HepG2 (cell line): ENCODE results near the gene INO80B. TPM values are rescaled to one million over a fixed set of nuclear protein-coding genes. Genes with fewer than 3 reads are reported as not detected.

ENCODE experiments used
- ATAC-seq: fragments of 200-7000 bp; cut with Tn5 transposase; 3 replicates; pipeline ENCODE4 v1.9.1; 2020; ENCODE audit warnings: mild to moderate bottlenecking, moderate library complexity
- BruUV-seq: library from RNA; stranded (reverse); fragments of 400-500 nt; replicated peaks from 2 replicates; lab custom pipeline; 2021; lab: Mats Ljungman, UMichigan
- CTCF ChIA-PET: fragments of 300-600 bp; formaldehyde crosslinking; extraction: SDS; loops from one replicate; lab custom pipeline; 2021; ENCODE audit warnings: low total read pairs, inconsistent platforms, low intra/inter-chr PET ratio; lab: Yijun Ruan, JAX
- POLR2A ChIA-PET: fragments of 350-600 bp; sonication (Branson Sonifier 250); formaldehyde crosslinking; loops from one replicate; lab custom pipeline; 2020; ENCODE audit warnings: antibody characterized with exemption, inconsistent platforms; lab: Yijun Ruan, JAX
- DNase-seq: peaks from one replicate; pipeline ENCODE4 v3.0.0-alpha.2; 2015; ENCODE audit warnings: low spot score
- FAIRE-seq: peaks from 3 replicates; lab custom pipeline; 2011; peaks lifted over from hg19 to GRCh38; lab: Jason Lieb, UNC
- H2AFZ ChIP-seq: one replicate; pipeline ENCODE4 v1.6.1; 2011; ENCODE audit warnings: low read length, inconsistent platforms
- H3K27ac ChIP-seq: fragments of 300-600 bp; 3 replicates; pipeline ENCODE4 v1.8.0; 2011; ENCODE audit warnings: mixed run types, mild to moderate bottlenecking, mixed read lengths, low read length, inconsistent platforms; ENCODE audit not compliant: insufficient read depth; ENCODE audit errors: extremely low read length
- H3K27me3 ChIP-seq, 2 experiments: fragments of 200-600 bp in 1 of 2; 2 replicates in 1 of 2; 3 replicates in 1 of 2; pipeline versions ENCODE4 v1.6.0 to v1.8.0; 2011; ENCODE audit warnings: low read length in 2 of 2, mild to moderate bottlenecking in 2 of 2, moderate library complexity in 2 of 2, inconsistent platforms in 1 of 2; ENCODE audit not compliant: insufficient read depth in 2 of 2, control insufficient read depth in 1 of 2
- H3K36me3 ChIP-seq, 2 experiments: fragments of 200-600 bp in 1 of 2; replicated peaks in 1 of 2; 2 replicates in 1 of 2; 3 replicates in 1 of 2; pipeline versions ENCODE4 v1.5.1 to v1.8.0; 2011; ENCODE audit warnings: low read length in 2 of 2, inconsistent platforms in 1 of 2; ENCODE audit not compliant: insufficient read depth in 2 of 2, control insufficient read depth in 1 of 2
- H3K4me1 ChIP-seq: 2 replicates; pipeline ENCODE4 v1.5.1; 2012; ENCODE audit warnings: low read length, inconsistent platforms; ENCODE audit not compliant: insufficient read depth
- H3K4me2 ChIP-seq: 2 replicates; pipeline ENCODE4 v1.6.0; 2011; ENCODE audit warnings: low read depth, low read length, inconsistent platforms
- H3K4me3 ChIP-seq, 3 experiments: fragments of 200-600 bp in 1 of 3; sonication (generic), shearing (Covaris generic) in 1 of 3; replicated peaks in 1 of 3; 2 replicates each; pipeline ENCODE4 v1.5.1; 2011 to 2016; ENCODE audit warnings: low read length in 3 of 3, inconsistent platforms in 2 of 3, low read depth in 2 of 3, mild to moderate bottlenecking in 2 of 3, control low read depth in 1 of 3, mixed read lengths in 1 of 3; ENCODE audit not compliant: insufficient read depth in 1 of 3
- H3K79me2 ChIP-seq: one replicate; pipeline ENCODE4 v1.6.1; 2011; ENCODE audit warnings: low read length, inconsistent platforms; ENCODE audit not compliant: insufficient read depth
- H3K9ac ChIP-seq: 2 replicates; pipeline ENCODE4 v1.6.0; 2011; ENCODE audit warnings: mild to moderate bottlenecking, low read depth, low read length, inconsistent platforms; ENCODE audit not compliant: insufficient read depth
- H3K9me3 ChIP-seq: 2 replicates; pipeline ENCODE4 v1.5.1; 2012; ENCODE audit warnings: mild to moderate bottlenecking, low read length
- H4K20me1 ChIP-seq: 2 replicates; pipeline ENCODE4 v1.6.0; 2011; ENCODE audit warnings: inconsistent platforms, mild to moderate bottlenecking, low read length, moderate library complexity; ENCODE audit not compliant: insufficient read depth
- GABPA ChIP-seq, 2 experiments: IDR thresholded peaks; 2 replicates each; pipeline ENCODE4 v1.6.1; 2011 to 2016; ENCODE audit warnings: low read depth in 2 of 2, low read length in 1 of 2, missing biosample characterization in 1 of 2, missing genetic modification characterization in 1 of 2
- HDAC2 ChIP-seq: sonication (generic); formaldehyde crosslinking; IDR thresholded peaks from 2 replicates; pipeline ENCODE4 v1.4.0; 2020; ENCODE audit warnings: missing genetic modification reagents
- IKZF1 ChIP-seq: fragments of 450-650 bp; IDR thresholded peaks from 2 replicates; pipeline ENCODE4 v1.7.1; 2016
- IRX3 ChIP-seq: sonication (generic); formaldehyde crosslinking; IDR thresholded peaks from 2 replicates; pipeline ENCODE4 v1.8.1; 2023; ENCODE audit warnings: mild to moderate bottlenecking, low read depth, missing genetic modification reagents, borderline replicate concordance
- KDM1A ChIP-seq: IDR thresholded peaks from 2 replicates; pipeline ENCODE4 v1.6.1; 2016; ENCODE audit warnings: missing compliant biosample characterization
- RBM22 ChIP-seq: fragments of 200-400 bp; formaldehyde crosslinking; optimal IDR thresholded peaks from 2 replicates; pipeline ENCODE3; 2017; ENCODE audit warnings: mild to moderate bottlenecking, low read length, moderate library complexity
- TMF1 ChIP-seq: sonication (generic); formaldehyde crosslinking; IDR thresholded peaks from 2 replicates; pipeline ENCODE4 v1.8.1; 2022; ENCODE audit warnings: low read depth, missing genetic modification reagents
- ZFP36 ChIP-seq: fragments of 150-350 bp; IDR thresholded peaks from 2 replicates; pipeline ENCODE4 v1.6.1; 2018; ENCODE audit warnings: borderline replicate concordance, low read length, low read depth; ENCODE audit not compliant: partially characterized antibody
- WGBS: methylation state at CpG from one replicate; pipeline ENCODE4 v1.1.6; 2017; ENCODE audit warnings: low lambda C conversion rate; 5-methylcytosine and 5-hydroxymethylcytosine counted together
- in situ Hi-C: cut with HindIII; loops from 2 replicates; pipeline ENCODE4 v1.10.0; 2017; ENCODE audit warnings: low pct_unique_long_range_greater_than_20kb; ENCODE audit not compliant: extremely low pct_ligation_motif_present
- intact Hi-C: fragments of 100-400 bp; cut with micrococcal nuclease; formaldehyde crosslinking; loops from one replicate; pipeline ENCODE4 v1.10.0; 2022; ENCODE audit not compliant: unreplicated experiment
- polyA plus RNA-seq, 8 experiments: library from polyadenylated mRNA; depleted of rRNA in 3 of 8; stranded (reverse) in 7 of 8; unstranded in 1 of 8; fragments of >200 nt; fragmentation: Illumina TruSeq in 4 of 8; extraction: Trizol in 4 of 8; gene quantifications; 2 replicates each; pipeline versions ENCODE4 v1.2.1 to v1.2.3, GENCODE V29; 2011 to 2016; ENCODE audit warnings: low read depth in 4 of 8, missing spikeins in 1 of 8, mixed read lengths in 1 of 8; ENCODE audit not compliant: insufficient read depth in 1 of 8
- total RNA-seq, 5 experiments: library from RNA; depleted of rRNA; stranded (reverse); fragments of >200 nt; fragmentation: Illumina TruSeq; extraction: Trizol; gene quantifications; 2 replicates each; pipeline ENCODE4 v1.2.3, GENCODE V29; 2016; ENCODE audit warnings: low read depth in 1 of 5
- TF ChIP-seq, protein P1 (sequence below): sonication (generic); formaldehyde crosslinking; IDR thresholded peaks from 2 replicates; pipeline ENCODE4 v1.5.0; 2020; ENCODE audit warnings: mild to moderate bottlenecking, missing genetic modification reagents, borderline replicate concordance
- TF ChIP-seq, protein P2 (sequence below): sonication (generic); formaldehyde crosslinking; IDR thresholded peaks from 2 replicates; pipeline ENCODE4 v1.4.0; 2020; ENCODE audit warnings: mild to moderate bottlenecking, missing genetic modification reagents, borderline replicate concordance
- TF ChIP-seq, protein P3 (sequence below): sonication (generic); formaldehyde crosslinking; IDR thresholded peaks from 2 replicates; pipeline ENCODE4 v1.5.0; 2020; ENCODE audit warnings: missing genetic modification reagents, mild to moderate bottlenecking, borderline replicate concordance

Gene INO80B
- total and polyA plus RNA-seq, 2 of the 13 experiments (the other 11 are each of a cell fraction or from before 2014, with no cell fraction given): 6.2 to 14.5 TPM

DNA sequence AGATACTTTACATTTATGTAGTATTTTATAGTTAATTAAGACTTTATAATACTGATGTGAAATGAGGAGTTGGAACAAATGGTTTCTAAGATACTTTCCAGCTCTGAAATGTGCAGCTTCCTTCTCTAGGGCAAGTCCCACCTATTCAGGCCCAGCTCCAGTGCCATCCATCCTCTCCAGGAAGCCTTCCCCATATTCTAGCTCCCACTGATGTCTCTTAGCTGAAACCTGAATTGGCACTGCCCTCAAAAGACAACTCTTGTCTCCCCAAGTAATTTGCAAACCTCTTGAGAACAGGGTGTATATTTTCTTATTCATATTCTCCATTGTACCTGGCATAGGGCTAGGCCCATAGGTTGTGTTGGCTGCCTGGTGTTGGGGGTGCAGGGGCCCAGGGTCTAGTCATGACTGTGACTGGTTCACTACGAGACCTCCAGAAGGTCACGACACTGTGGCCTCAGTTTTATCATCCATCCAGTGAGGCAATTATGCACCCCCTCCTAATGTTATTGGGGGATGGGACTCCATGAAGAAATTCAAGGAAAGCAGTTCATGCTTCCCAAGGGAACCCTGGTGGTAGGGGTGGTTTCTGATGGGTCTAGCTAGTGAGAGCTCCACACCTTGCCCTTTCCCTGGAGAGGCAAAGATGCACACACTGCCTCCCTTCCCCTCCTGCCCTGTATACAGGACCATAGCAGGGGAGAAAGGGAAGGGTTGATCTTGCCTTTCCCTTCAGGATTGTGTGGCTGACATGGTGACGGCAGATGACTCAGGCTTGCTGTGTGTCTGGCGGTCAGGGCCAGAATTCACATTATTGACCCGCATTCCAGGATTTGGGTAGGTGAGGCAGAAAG, 30.5 kb upstream of the INO80B start (continued):
- no peak for TF ChIP-seq GABPA (IDR thresholded peaks at IDR 0.05; ENCODE audit: low read depth, low read length)
- TF ChIP-seq GABPA (CRISPR knock-in tag; IDR thresholded peaks at IDR 0.05; ENCODE audit: low read depth): 0 out of 2 replicates have a peak, but pooled peaks have one; percentile 9
- TF ChIP-seq IKZF1: no peak
- TF ChIP-seq, protein P1, sequence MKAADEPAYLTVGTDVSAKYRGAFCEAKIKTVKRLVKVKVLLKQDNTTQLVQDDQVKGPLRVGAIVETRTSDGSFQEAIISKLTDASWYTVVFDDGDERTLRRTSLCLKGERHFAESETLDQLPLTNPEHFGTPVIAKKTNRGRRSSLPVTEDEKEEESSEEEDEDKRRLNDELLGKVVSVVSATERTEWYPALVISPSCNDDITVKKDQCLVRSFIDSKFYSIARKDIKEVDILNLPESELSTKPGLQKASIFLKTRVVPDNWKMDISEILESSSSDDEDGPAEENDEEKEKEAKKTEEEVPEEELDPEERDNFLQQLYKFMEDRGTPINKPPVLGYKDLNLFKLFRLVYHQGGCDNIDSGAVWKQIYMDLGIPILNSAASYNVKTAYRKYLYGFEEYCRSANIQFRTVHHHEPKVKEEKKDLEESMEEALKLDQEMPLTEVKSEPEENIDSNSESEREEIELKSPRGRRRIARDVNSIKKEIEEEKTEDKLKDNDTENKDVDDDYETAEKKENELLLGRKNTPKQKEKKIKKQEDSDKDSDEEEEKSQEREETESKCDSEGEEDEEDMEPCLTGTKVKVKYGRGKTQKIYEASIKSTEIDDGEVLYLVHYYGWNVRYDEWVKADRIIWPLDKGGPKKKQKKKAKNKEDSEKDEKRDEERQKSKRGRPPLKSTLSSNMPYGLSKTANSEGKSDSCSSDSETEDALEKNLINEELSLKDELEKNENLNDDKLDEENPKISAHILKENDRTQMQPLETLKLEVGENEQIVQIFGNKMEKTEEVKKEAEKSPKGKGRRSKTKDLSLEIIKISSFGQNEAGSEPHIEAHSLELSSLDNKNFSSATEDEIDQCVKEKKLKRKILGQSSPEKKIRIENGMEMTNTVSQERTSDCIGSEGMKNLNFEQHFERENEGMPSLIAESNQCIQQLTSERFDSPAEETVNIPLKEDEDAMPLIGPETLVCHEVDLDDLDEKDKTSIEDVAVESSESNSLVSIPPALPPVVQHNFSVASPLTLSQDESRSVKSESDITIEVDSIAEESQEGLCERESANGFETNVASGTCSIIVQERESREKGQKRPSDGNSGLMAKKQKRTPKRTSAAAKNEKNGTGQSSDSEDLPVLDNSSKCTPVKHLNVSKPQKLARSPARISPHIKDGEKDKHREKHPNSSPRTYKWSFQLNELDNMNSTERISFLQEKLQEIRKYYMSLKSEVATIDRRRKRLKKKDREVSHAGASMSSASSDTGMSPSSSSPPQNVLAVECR (CRISPR knock-in tag): peak; percentile 49
- TF ChIP-seq TMF1: 0 out of 2 replicates have a peak, but pooled peaks have one; percentile 11
- TF ChIP-seq HDAC2: no peak
- TF ChIP-seq, all 625 proteins: peak for 85

DNA sequence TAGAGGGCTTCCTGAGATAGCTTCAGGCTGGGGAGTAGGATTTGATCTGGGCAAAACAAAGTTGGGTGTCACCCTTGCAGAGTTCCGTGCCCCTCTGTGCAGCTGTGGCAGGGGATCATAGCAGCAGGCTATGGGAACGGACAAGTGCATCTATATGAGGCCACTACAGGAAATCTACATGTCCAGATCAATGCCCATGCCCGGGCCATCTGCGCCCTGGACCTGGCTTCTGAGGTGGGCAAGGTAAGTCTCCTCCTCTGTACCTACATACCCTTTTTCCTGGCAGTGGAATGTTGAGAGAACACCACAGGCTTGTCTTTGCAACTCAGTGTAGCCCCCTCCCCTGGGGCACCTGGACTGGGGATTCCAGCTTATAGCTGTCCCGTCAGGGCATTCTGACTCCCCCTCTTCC, 29.9 kb upstream of the INO80B start:
- peaks cover 89% of the 10 kb centered on the region for H3K4me1 ChIP-seq
- intact Hi-C loops (loop anchor here (1.0 to 2.0 kb wide), 2 partner anchors 17 to 40 kb away; partner anchors contain the start of gene MOGS), in situ Hi-C loops (no loop called here)
- FAIRE-seq (no peak), ATAC-seq (no peak), DNase-seq (no peak)
- 91% methylated on average over 5 of the region's 5 CpGs for WGBS
- peaks cover 0 to 5% of the 10 kb centered on the region in 2 experiments; a peak in 1 of 5 replicates for H3K27me3 ChIP-seq
- peak overlapping the region; percentile 6 for H3K27ac ChIP-seq
- H4K20me1 ChIP-seq: peaks cover 15% of the 10 kb centered on the region; the same call in 1 of the 2 replicates
- no peak overlapping the region for H3K9ac ChIP-seq
- H3K4me2 ChIP-seq: no peak overlapping the region
- H2AFZ ChIP-seq: no peak overlapping the region
- H3K36me3 ChIP-seq: peaks cover 24 to 48% of the 10 kb centered on the region in 2 experiments
- H3K4me3 ChIP-seq: no peak overlapping the region
- no peaks in the 10 kb centered on the region for H3K9me3 ChIP-seq
- POLR2A ChIA-PET: interaction anchor here (0.5 to 9.5 kb wide), 11 partner anchors 10 to 76 kb away, joined by 3 to 272 read pairs (median 4); partner anchors contain the start of genes CCDC142, INO80B, RTKN and TTC31
- H3K79me2 ChIP-seq: no peaks in the 10 kb centered on the region
- CTCF ChIA-PET: no interaction called here
- no TSS peak for BruUV-seq
- TF ChIP-seq RBM22 (peak; percentile 13), ZFP36 (no peak), IRX3 (CRISPR knock-in tag) (no peak), KDM1A (CRISPR knock-in tag) (no peak)
- TF ChIP-seq, protein P2, sequence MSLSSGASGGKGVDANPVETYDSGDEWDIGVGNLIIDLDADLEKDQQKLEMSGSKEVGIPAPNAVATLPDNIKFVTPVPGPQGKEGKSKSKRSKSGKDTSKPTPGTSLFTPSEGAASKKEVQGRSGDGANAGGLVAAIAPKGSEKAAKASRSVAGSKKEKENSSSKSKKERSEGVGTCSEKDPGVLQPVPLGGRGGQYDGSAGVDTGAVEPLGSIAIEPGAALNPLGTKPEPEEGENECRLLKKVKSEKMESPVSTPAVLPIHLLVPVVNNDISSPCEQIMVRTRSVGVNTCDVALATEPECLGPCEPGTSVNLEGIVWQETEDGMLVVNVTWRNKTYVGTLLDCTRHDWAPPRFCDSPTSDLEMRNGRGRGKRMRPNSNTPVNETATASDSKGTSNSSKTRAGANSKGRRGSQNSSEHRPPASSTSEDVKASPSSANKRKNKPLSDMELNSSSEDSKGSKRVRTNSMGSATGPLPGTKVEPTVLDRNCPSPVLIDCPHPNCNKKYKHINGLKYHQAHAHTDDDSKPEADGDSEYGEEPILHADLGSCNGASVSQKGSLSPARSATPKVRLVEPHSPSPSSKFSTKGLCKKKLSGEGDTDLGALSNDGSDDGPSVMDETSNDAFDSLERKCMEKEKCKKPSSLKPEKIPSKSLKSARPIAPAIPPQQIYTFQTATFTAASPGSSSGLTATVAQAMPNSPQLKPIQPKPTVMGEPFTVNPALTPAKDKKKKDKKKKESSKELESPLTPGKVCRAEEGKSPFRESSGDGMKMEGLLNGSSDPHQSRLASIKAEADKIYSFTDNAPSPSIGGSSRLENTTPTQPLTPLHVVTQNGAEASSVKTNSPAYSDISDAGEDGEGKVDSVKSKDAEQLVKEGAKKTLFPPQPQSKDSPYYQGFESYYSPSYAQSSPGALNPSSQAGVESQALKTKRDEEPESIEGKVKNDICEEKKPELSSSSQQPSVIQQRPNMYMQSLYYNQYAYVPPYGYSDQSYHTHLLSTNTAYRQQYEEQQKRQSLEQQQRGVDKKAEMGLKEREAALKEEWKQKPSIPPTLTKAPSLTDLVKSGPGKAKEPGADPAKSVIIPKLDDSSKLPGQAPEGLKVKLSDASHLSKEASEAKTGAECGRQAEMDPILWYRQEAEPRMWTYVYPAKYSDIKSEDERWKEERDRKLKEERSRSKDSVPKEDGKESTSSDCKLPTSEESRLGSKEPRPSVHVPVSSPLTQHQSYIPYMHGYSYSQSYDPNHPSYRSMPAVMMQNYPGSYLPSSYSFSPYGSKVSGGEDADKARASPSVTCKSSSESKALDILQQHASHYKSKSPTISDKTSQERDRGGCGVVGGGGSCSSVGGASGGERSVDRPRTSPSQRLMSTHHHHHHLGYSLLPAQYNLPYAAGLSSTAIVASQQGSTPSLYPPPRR: 0 out of 2 replicates have a peak, but pooled peaks have one; percentile 36
- TF ChIP-seq, protein P3, sequence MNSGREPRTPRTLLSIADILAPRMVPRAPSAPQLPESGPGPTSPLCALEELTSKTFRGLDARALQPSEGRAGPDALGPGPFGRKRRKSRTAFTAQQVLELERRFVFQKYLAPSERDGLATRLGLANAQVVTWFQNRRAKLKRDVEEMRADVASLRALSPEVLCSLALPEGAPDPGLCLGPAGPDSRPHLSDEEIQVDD (CRISPR knock-in tag): no peak
